WERI-Rb-1 (cell line): ENCODE data around the gene SHISA8.

Source experiments
- DNase-seq: peaks from one replicate; pipeline ENCODE4 v3.0.0-alpha.2; 2020
- H3K27ac ChIP-seq: fragments of 250-450 bp; sonication (Bioruptor Pico); 2 replicates; pipeline ENCODE4 v1.5.1; 2020; ENCODE audit warnings: mild to moderate bottlenecking, moderate library complexity
- H3K27me3 ChIP-seq: fragments of 250-450 bp; sonication (Bioruptor Pico); 2 replicates; pipeline ENCODE4 v1.5.1; 2021; ENCODE audit warnings: mild to moderate bottlenecking, low read depth, moderate library complexity; ENCODE audit not compliant: insufficient read depth, severe bottlenecking
- H3K36me3 ChIP-seq: fragments of 250-450 bp; sonication (Bioruptor Pico); 2 replicates; pipeline ENCODE4 v1.5.1; 2020; ENCODE audit warnings: mild to moderate bottlenecking, moderate library complexity
- H3K4me3 ChIP-seq: 2 replicates; pipeline ENCODE4 v1.5.1; 2011; ENCODE audit warnings: low read depth, mild to moderate bottlenecking, control low read depth, low read length
- H3K9me3 ChIP-seq: fragments of 250-450 bp; sonication (Bioruptor Pico); 2 replicates; pipeline ENCODE4 v1.5.1; 2021; ENCODE audit warnings: mild to moderate bottlenecking, moderate library complexity; ENCODE audit not compliant: severe bottlenecking
- CTCF ChIP-seq: IDR thresholded peaks from 2 replicates; pipeline ENCODE4 v1.5.1; 2011; ENCODE audit warnings: low read depth, mild to moderate bottlenecking, control low read depth, inconsistent platforms, low read length

Gene SHISA8

GRCh38 chr22:41929418-41929810 is 14.5 kb upstream of the SHISA8 start:
- H3K27ac ChIP-seq = no peak overlapping the region

GRCh38 chr22:41928593-41929417 is 13.9 kb upstream of the SHISA8 start:
- no peaks in the 10 kb centered on the region for H3K27me3 ChIP-seq
- TF ChIP-seq CTCF = no peak
- no peaks in the 10 kb centered on the region for H3K9me3 ChIP-seq
- H3K4me3 ChIP-seq = no peak overlapping the region
- H3K36me3 ChIP-seq = peaks cover 9% of the 10 kb centered on the region
- no peak overlapping the region for H3K27ac ChIP-seq
- DNase-seq = no peak

More at GRCh38 chr22:41929418-41929810, 14.5 kb upstream of the SHISA8 start:
- Histone ChIP-seq H3K27me3 (no peaks in the 10 kb centered on the region), H3K36me3 (peaks cover 15% of the 10 kb centered on the region), H3K4me3 (no peak overlapping the region), H3K9me3 (no peaks in the 10 kb centered on the region)
- DNase-seq = no peak
- no peak for TF ChIP-seq CTCF

- H3K27me3 ChIP-seq = no peaks in the 10 kb centered on the region
- no peaks in the 10 kb centered on the region for H3K9me3 ChIP-seq
- DNase-seq = no peak
- H3K4me3 ChIP-seq = no peak overlapping the region
- TF ChIP-seq CTCF = no peak
- H3K36me3 ChIP-seq = peaks cover 9% of the 10 kb centered on the region
- H3K27ac ChIP-seq = peak overlapping the region; percentile 36
Observed at GRCh38 chr22:41927813-41928212, 12.9 kb upstream of the SHISA8 start.

- DNase-seq = no peak
- Histone ChIP-seq H3K36me3 (no peaks in the 10 kb centered on the region), H3K27me3 (no peaks in the 10 kb centered on the region), H3K9me3 (no peaks in the 10 kb centered on the region), H3K27ac (no peak overlapping the region), H3K4me3 (no peak overlapping the region)
- TF ChIP-seq CTCF = 0 out of 2 replicates have a peak, but pooled peaks have one; percentile 16
Observed at GRCh38 chr22:41925783-41926460, 11.0 kb upstream of the SHISA8 start.

- no peak for DNase-seq
- no peak overlapping the region for H3K27ac ChIP-seq
- H3K36me3 ChIP-seq = no peaks in the 10 kb centered on the region
- no peak overlapping the region for H3K4me3 ChIP-seq
- no peak for TF ChIP-seq CTCF
- no peaks in the 10 kb centered on the region for H3K27me3 ChIP-seq
- no peaks in the 10 kb centered on the region for H3K9me3 ChIP-seq
Observed at GRCh38 chr22:41923595-41924276, 8.9 kb upstream of the SHISA8 start.
